Transverse colon (tissue), 4 donors: ENCODE results near the gene PRLR. TPM values are rescaled to one million over a fixed set of nuclear protein-coding genes. Genes with fewer than 3 reads are reported as not detected.

ENCODE experiments used
- DNase-seq: peaks from one replicate; pipeline ENCODE4 v3.0.0-alpha.2; 2019
- H3K27ac ChIP-seq, 4 donors: fragments of 200-600 bp; sonication (generic); 2 replicates each; pipeline ENCODE4 v1.5.1; 2016 to 2018; ENCODE audit warnings: inconsistent platforms in 4 of 4
- H3K27me3 ChIP-seq: fragments of 200-600 bp; sonication (generic); 2 replicates; pipeline ENCODE4 v1.5.1; 2017; ENCODE audit warnings: inconsistent platforms
- H3K36me3 ChIP-seq, 4 donors: fragments of 200-600 bp; sonication (generic); 2 replicates each; pipeline ENCODE4 v1.5.1; 2017 to 2019; ENCODE audit warnings: inconsistent platforms in 4 of 4
- H3K4me1 ChIP-seq, 4 donors: fragments of 200-600 bp; sonication (generic); 2 replicates each; pipeline ENCODE4 v1.5.1; 2017 to 2020; ENCODE audit warnings: inconsistent platforms in 4 of 4
- H3K4me3 ChIP-seq, 4 donors: fragments of 200-600 bp; sonication (generic); 1 replicate in 1 of 4; 2 replicates in 3 of 4; pipeline versions ENCODE4 v1.5.1 to v1.6.1; 2017 to 2019; ENCODE audit warnings: inconsistent platforms in 4 of 4
- H3K9me3 ChIP-seq, 2 donors: fragments of 200-600 bp; sonication (generic); 2 replicates each; pipeline ENCODE4 v1.5.1; 2017 to 2019; ENCODE audit warnings: inconsistent platforms in 2 of 2
- EP300 ChIP-seq: sonication (generic); formaldehyde crosslinking; IDR thresholded peaks from one replicate; pipeline ENCODE4 v1.6.1; 2017; ENCODE audit warnings: antibody characterized with exemption, low read depth
- POLR2A ChIP-seq: fragments of 450-650 bp; IDR thresholded peaks from one replicate; pipeline ENCODE4 v1.6.1; 2016; ENCODE audit warnings: antibody characterized with exemption, mild to moderate bottlenecking, moderate library complexity
- POLR2AphosphoS5 ChIP-seq, 3 donors: sonication (generic); formaldehyde crosslinking; IDR thresholded peaks; one replicate each; pipeline ENCODE4 v1.6.1; 2016; ENCODE audit warnings: antibody characterized with exemption in 3 of 3
- WGBS, 2 donors: methylation state at CpG; one replicate each; pipeline ENCODE4 v1.1.5; 2018; ENCODE audit warnings: low coverage in 1 of 2; 5-methylcytosine and 5-hydroxymethylcytosine counted together
- in situ Hi-C, 4 donors: fragments of 200-750 bp; cut with MboI; loops; one replicate each; pipeline versions ENCODE4 v1.15.0 to v1.15.1; 2017; ENCODE audit warnings: low sequenced_read_pairs in 3 of 4, low pct_ligation_motif_present in 1 of 4, low pct_unique_long_range_greater_than_20kb in 1 of 4
- intact Hi-C: fragments of 100-400 bp; cut with DNase I; formaldehyde crosslinking; loops from one replicate; pipeline ENCODE4 v1.15.1; 2023; ENCODE audit warnings: low total_unique reads
- total RNA-seq, 4 donors: library from RNA; depleted of rRNA; stranded (reverse); fragments of >200 nt; gene quantifications; one replicate each; pipeline ENCODE4 v1.1.0, GENCODE V29; 2016
- TF ChIP-seq, protein P1 (sequence below), 5 experiments: fragments of 200-600 bp in 3 of 5; fragments of 450-650 bp in 2 of 5; sonication (generic) in 3 of 5; IDR thresholded peaks; 1 replicate in 2 of 5; 2 replicates in 3 of 5; pipeline ENCODE4 v1.5.1; 2016 to 2017; ENCODE audit warnings: antibody characterized with exemption in 5 of 5, inconsistent platforms in 3 of 5, mild to moderate bottlenecking in 2 of 5, moderate library complexity in 1 of 5

The PRLR gene
- total RNA-seq, 4 donors from 2014 or later: 4.9 to 19.8 (median 13.0) TPM

DNA sequence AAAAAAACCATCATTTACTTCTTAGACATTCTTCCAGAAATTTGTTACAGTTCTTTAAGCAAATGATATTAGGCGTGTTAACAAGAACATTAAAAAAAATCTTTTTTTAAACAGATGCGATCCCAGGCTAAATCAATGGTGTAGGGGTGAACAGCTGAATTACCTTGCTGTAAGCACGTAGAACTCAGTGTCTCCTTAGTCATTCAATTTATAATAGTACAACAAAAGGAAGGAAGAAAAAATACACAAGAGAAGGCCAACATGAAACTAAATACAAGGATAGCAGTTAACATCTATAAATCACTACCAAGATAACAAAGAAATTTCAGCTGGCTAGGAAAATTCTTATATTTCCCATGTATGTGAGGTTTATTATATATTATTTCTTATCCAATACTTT is 217.9 kb downstream of the PRLR start:
- intact Hi-C loops: no loop called here
- Histone ChIP-seq H3K27ac (no peak overlapping the region), H3K4me3 (no peak overlapping the region), H3K4me1 (no peaks in the 10 kb centered on the region), H3K9me3 (no peaks in the 10 kb centered on the region), H3K27me3 (no peaks in the 10 kb centered on the region), H3K36me3 (no peaks in the 10 kb centered on the region)
- TF ChIP-seq EP300: no peak
- TF ChIP-seq POLR2A: no peak
- TF ChIP-seq POLR2AphosphoS5 (IDR thresholded peaks at IDR 0.05): no peak
- TF ChIP-seq, protein P1, sequence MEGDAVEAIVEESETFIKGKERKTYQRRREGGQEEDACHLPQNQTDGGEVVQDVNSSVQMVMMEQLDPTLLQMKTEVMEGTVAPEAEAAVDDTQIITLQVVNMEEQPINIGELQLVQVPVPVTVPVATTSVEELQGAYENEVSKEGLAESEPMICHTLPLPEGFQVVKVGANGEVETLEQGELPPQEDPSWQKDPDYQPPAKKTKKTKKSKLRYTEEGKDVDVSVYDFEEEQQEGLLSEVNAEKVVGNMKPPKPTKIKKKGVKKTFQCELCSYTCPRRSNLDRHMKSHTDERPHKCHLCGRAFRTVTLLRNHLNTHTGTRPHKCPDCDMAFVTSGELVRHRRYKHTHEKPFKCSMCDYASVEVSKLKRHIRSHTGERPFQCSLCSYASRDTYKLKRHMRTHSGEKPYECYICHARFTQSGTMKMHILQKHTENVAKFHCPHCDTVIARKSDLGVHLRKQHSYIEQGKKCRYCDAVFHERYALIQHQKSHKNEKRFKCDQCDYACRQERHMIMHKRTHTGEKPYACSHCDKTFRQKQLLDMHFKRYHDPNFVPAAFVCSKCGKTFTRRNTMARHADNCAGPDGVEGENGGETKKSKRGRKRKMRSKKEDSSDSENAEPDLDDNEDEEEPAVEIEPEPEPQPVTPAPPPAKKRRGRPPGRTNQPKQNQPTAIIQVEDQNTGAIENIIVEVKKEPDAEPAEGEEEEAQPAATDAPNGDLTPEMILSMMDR (IDR thresholded peaks at IDR 0.05): no peak
- WGBS, 2 donors: 68 to 69% methylated on average over 3 of the region's 3 CpGs
- in situ Hi-C loops: loop anchor here in 1 of 4 donors (25.0 kb wide), 1 partner anchor 525 kb away; no protein-coding TSS in a partner anchor
- no peak for DNase-seq

DNA sequence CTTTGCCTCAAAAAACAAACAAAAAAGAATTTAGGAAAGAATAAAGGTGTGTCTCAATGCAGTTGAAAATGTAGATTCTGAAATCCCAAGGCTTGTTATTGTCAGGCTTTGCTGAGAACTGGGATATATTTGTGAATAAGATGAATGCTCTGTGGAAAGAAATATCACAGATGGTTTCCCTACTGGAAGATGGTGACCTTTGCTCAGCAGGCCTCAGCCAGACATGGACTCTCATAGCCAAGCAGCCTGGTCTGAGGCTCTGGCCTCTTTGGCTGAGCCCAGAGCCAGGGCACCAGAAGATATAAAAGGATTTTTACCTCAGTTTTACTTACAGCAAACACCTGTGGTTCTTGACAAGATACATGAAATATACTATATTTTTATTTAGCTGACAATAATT is 219.6 kb downstream of the PRLR start:
- Histone ChIP-seq H3K27ac (no peak overlapping the region), H3K36me3 (no peaks in the 10 kb centered on the region), H3K4me3 (no peak overlapping the region), H3K9me3 (no peaks in the 10 kb centered on the region), H3K4me1 (no peaks in the 10 kb centered on the region), H3K27me3 (no peaks in the 10 kb centered on the region)
- in situ Hi-C loops: loop anchor here in 1 of 4 donors (25.0 kb wide), 1 partner anchor 523 kb away; no protein-coding TSS in a partner anchor
- TF ChIP-seq POLR2A (no peak), POLR2AphosphoS5 (IDR thresholded peaks at IDR 0.05) (no peak), EP300 (no peak)
- TF ChIP-seq, protein P1 (IDR thresholded peaks at IDR 0.05): no peak
- DNase-seq: no peak
- intact Hi-C loops: no loop called here

DNA sequence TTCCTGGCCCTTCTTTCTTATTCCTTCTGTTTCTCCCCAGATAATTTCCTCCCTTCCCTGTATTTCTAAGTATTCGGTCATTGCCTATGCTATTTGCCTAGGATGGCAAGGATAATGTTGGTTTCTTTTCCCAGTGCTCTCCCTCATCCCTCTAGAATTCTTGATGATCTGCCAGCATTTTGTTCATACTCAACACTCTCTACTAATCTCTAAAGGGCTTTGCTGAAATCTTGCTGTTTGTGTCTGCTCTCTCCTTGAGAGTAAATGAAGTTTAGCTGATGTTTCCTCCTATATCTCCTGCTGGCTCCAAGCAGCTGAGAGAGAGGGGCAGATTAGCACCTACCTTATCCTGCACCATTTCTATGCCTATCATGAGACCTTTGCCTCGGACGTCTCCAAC is 220.6 kb downstream of the PRLR start:
- Histone ChIP-seq H3K4me1 (no peaks in the 10 kb centered on the region), H3K9me3 (no peaks in the 10 kb centered on the region), H3K36me3 (no peaks in the 10 kb centered on the region), H3K27me3 (no peaks in the 10 kb centered on the region), H3K4me3 (no peak overlapping the region), H3K27ac (no peak overlapping the region)
- WGBS, 2 donors: 87 to 89% methylated on average over 3 of the region's 3 CpGs
- intact Hi-C loops (no loop called here), in situ Hi-C loops (loop anchor here in 1 of 4 donors (25.0 kb wide), 1 partner anchor 522 kb away; no protein-coding TSS in a partner anchor)
- TF ChIP-seq POLR2AphosphoS5 (IDR thresholded peaks at IDR 0.05) (no peak), EP300 (no peak), POLR2A (no peak)
- TF ChIP-seq, protein P1 (IDR thresholded peaks at IDR 0.05): no peak
- no peak for DNase-seq

DNA sequence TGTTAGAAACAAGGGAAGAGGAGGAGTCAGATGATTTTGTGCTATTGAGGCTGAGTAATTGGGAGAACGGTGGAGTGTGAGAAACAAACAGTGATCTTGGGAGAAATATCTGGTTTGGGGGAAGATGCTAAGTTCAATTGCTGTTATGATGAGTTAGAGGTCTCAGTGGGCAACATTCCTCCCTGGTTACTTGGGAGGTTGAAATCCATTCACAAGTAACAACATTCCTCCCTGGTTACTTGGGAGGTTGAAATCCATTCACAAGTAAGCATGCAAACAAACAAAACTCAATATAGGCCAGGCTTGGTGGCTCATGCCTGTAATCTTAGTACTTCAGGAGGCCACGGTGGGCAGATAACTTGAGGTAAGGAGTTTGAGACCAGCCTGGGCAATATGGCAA is 221.3 kb downstream of the PRLR start:
- intact Hi-C loops: no loop called here
- no peak overlapping the region for H3K4me3 ChIP-seq
- H3K9me3 ChIP-seq: no peaks in the 10 kb centered on the region
- peaks cover 1% of the 10 kb centered on the region for H3K27me3 ChIP-seq
- H3K36me3 ChIP-seq: no peaks in the 10 kb centered on the region
- no peak for DNase-seq
- no peak overlapping the region for H3K27ac ChIP-seq
- no peaks in the 10 kb centered on the region for H3K4me1 ChIP-seq
- in situ Hi-C loops: loop anchor here in 1 of 4 donors (25.0 kb wide), 1 partner anchor 522 kb away; no protein-coding TSS in a partner anchor
- no peak for TF ChIP-seq EP300
- no peak for TF ChIP-seq POLR2A
- TF ChIP-seq, protein P1 (IDR thresholded peaks at IDR 0.05): no peak
- no peak for TF ChIP-seq POLR2AphosphoS5 (IDR thresholded peaks at IDR 0.05)
- WGBS, 2 donors: 29 to 78% methylated on average over 1 to 2 of the region's 2 CpGs
